HL-60 (cell line): ENCODE measurements around the gene DEGS1.
A peak's percentile ranks its signal among the peaks of the same experiment; 100 is the strongest.

Experiments used
- DNase-seq, 2 experiments: peaks; one replicate each; pipeline ENCODE4 v3.0.0-alpha.2; 2010 to 2020; ENCODE audit warnings: low read depth in 1 of 2, low spot score in 1 of 2
- H3K27ac ChIP-seq: fragments of 250-450 bp; sonication (Bioruptor Pico); replicated peaks from 2 replicates; pipeline ENCODE4 v1.5.1; 2020; ENCODE audit warnings: mild to moderate bottlenecking, moderate library complexity
- H3K27me3 ChIP-seq: fragments of 250-450 bp; sonication (Bioruptor Pico); 2 replicates; pipeline ENCODE4 v1.5.1; 2021; ENCODE audit warnings: mild to moderate bottlenecking, moderate library complexity; ENCODE audit not compliant: insufficient read depth, poor library complexity, severe bottlenecking
- H3K4me3 ChIP-seq: replicated peaks from 2 replicates; pipeline ENCODE4 v1.5.1; 2011; ENCODE audit warnings: mild to moderate bottlenecking, control low read depth, low read length; ENCODE audit not compliant: insufficient read depth
- CTCF ChIP-seq: IDR thresholded peaks from one replicate; pipeline ENCODE4 v1.5.1; 2011; ENCODE audit warnings: low read length, control low read depth, inconsistent platforms; ENCODE audit not compliant: insufficient read depth
- GABPA ChIP-seq: IDR thresholded peaks from 2 replicates; pipeline ENCODE4 v1.6.1; 2012; ENCODE audit warnings: low read depth
- POLR2AphosphoS5 ChIP-seq: IDR thresholded peaks from 2 replicates; pipeline ENCODE4 v1.6.1; 2012; ENCODE audit warnings: low read depth
- REST ChIP-seq: IDR thresholded peaks from 2 replicates; pipeline ENCODE4 v1.6.1; 2012; ENCODE audit warnings: low read depth; ENCODE audit not compliant: insufficient replicate concordance
- SPI1 ChIP-seq: IDR thresholded peaks from 2 replicates; pipeline ENCODE4 v1.6.1; 2012; ENCODE audit warnings: low read depth, mild to moderate bottlenecking, borderline replicate concordance

Gene DEGS1

GRCh38 chr1:224175617-224176016 is 7.4 kb upstream of the DEGS1 start:
- TF ChIP-seq REST (no peak), CTCF (no peak), POLR2AphosphoS5 (no peak), GABPA (no peak), SPI1 (no peak)
- Histone ChIP-seq H3K27ac (peak overlapping the region; percentile 77), H3K4me3 (no peak overlapping the region), H3K27me3 (no peaks in the 10 kb centered on the region)
- DNase-seq: peak in 1 of 2 experiments; percentile 38

GRCh38 chr1:224177356-224177999 is 5.6 kb upstream of the DEGS1 start:
- no peak for DNase-seq
- H3K27ac ChIP-seq: no peak overlapping the region
- H3K4me3 ChIP-seq: no peak overlapping the region
- H3K27me3 ChIP-seq: no peaks in the 10 kb centered on the region
- TF ChIP-seq CTCF (no peak), GABPA (no peak), SPI1 (no peak), POLR2AphosphoS5 (no peak), REST (no peak)

GRCh38 chr1:224178894-224179293 is 4.1 kb upstream of the DEGS1 start:
- no peak for DNase-seq

More at GRCh38 chr1:224178894-224179293, 4.1 kb upstream of the DEGS1 start:
- Histone ChIP-seq H3K27ac (no peak overlapping the region), H3K27me3 (no peaks in the 10 kb centered on the region), H3K4me3 (no peak overlapping the region)
- no peak for TF ChIP-seq REST
- no peak for TF ChIP-seq POLR2AphosphoS5
- TF ChIP-seq CTCF: no peak
- TF ChIP-seq GABPA: no peak
- TF ChIP-seq SPI1: no peak
